H1 (cell line): ENCODE results near the gene TMEM63A. TPM values are rescaled to one million over a fixed set of nuclear protein-coding genes. Genes with fewer than 3 reads are reported as not detected.

Experiments used
- FOSL1 ChIP-seq: IDR thresholded peaks from 2 replicates; pipeline ENCODE4 v1.6.1; 2011; ENCODE audit warnings: mild to moderate bottlenecking, low read depth, low read length, moderate library complexity; ENCODE audit not compliant: insufficient read depth
- POLR2A ChIP-seq, 2 experiments: IDR thresholded peaks; 1 replicate in 1 of 2; 2 replicates in 1 of 2; pipeline ENCODE4 v1.6.1; 2011; ENCODE audit warnings: low read depth in 2 of 2, low read length in 2 of 2, mild to moderate bottlenecking in 2 of 2; ENCODE audit errors: control extremely low read depth in 1 of 2
- polyA plus RNA-seq, 7 experiments: library from polyadenylated mRNA; depleted of rRNA in 3 of 7; stranded (reverse) in 5 of 7; unstranded in 2 of 7; fragments of >200 nt in 5 of 7; fragments of 200-250 nt in 2 of 7; gene quantifications; 1 replicate in 5 of 7; 2 replicates in 1 of 7; 4 replicates in 1 of 7; pipeline versions ENCODE4 v1.2.1 to v1.2.3, GENCODE V29; 2011 to 2013; ENCODE audit warnings: missing spikeins in 2 of 7, mixed read lengths in 2 of 7
- total RNA-seq: library from RNA; stranded (reverse); fragmentation: NEBNext Ultra II Directional; extraction: Animal tissue kit (Norgen Biotek cat#: 25700); gene quantifications from 2 replicates; pipeline ENCODE4 v1.2.1, GENCODE V29; 2021

TMEM63A gene
- total and polyA plus RNA-seq, 2 of the 8 experiments (the other 6 are each of a cell fraction or from before 2014, with no cell fraction given), result 26.1 to 55.4 TPM

GRCh38 chr1:225827076-225827475, 55.1 kb downstream of the TMEM63A start (continued):
- TF ChIP-seq FOSL1, result no peak
- TF ChIP-seq POLR2A (IDR thresholded peaks at IDR 0.05; ENCODE audit: control extremely low read depth in 1 of 2, low read depth in 2 of 2, low read length in 2 of 2), result no peak
